ENCODE measurements around the gene ZBTB34. TPM values are rescaled to one million over a fixed set of nuclear protein-coding genes. Genes with fewer than 3 reads are reported as not detected.

Gene ZBTB34
- total RNA-seq, 1 experiment from 2014 or later: 15.8 TPM

- H3K4me2 ChIP-seq (ENCODE audit: insufficient read depth, insufficient read length, low read length): no peak overlapping the region
- no peaks in the 10 kb centered on the region for H4K20me1 ChIP-seq (ENCODE audit: control insufficient read depth, insufficient read depth, insufficient read length)
- WGBS (ENCODE audit: extremely low coverage, insufficient read length, low lambda C conversion rate): no CpG with 5 or more reads among the region's 5 CpGs
- Mint-ChIP-seq H3K27ac (no peak overlapping the region), H3K4me3 (no peak overlapping the region), H3K36me3 (ENCODE audit: insufficient read depth in 1 of 3, low read depth in 3 of 3) (peaks cover 52 to 66% (median 53%) of the 10 kb centered on the region in 3 experiments), H3K4me1 (no peaks in the 10 kb centered on the region), H3K27me3 (ENCODE audit: low read depth) (peaks cover 1% of the 10 kb centered on the region; the same call in 1 of the 2 replicates), H3K9me3 (peaks cover 28 to 38% of the 10 kb centered on the region in 2 experiments)
- no peak overlapping the region for H3K56ac ChIP-seq (ENCODE audit: insufficient read length, low read depth, low read length)
- no peak for TF ChIP-seq CTCF (conservative IDR thresholded peaks at IDR 0.05)
- no peak overlapping the region for H2AFZ ChIP-seq (ENCODE audit: low read length)
- no peak overlapping the region for H3K18ac ChIP-seq (ENCODE audit: insufficient read length, low read depth, low read length)
- H2BK5ac ChIP-seq (ENCODE audit: insufficient read length, low read length): no peak overlapping the region
- H3K79me1 ChIP-seq (ENCODE audit: insufficient read depth, low read depth, low read length, poor library complexity, severe bottlenecking): peaks cover 5% of the 10 kb centered on the region
- no peak overlapping the region for H3K23ac ChIP-seq (ENCODE audit: insufficient read length, low read depth, low read length)
- no peaks in the 10 kb centered on the region for H3K4me1 ChIP-seq (ENCODE audit: insufficient read depth, low read length)
- no peak overlapping the region for H2BK20ac ChIP-seq (ENCODE audit: low read depth, low read length, poor library complexity, severe bottlenecking)
- H3K27me3 ChIP-seq (ENCODE audit: insufficient read depth, low read length): no peaks in the 10 kb centered on the region
- peaks cover 17% of the 10 kb centered on the region for H3K9me3 ChIP-seq (ENCODE audit: control insufficient read depth, low read depth, low read length)
- H4K5ac ChIP-seq (ENCODE audit: insufficient read length, low read depth, low read length): no peak overlapping the region
- H3K79me2 ChIP-seq (ENCODE audit: insufficient read depth, low read length): peaks cover 5% of the 10 kb centered on the region; the same call in 1 of the 2 replicates
- no peak overlapping the region for H3K4ac ChIP-seq (ENCODE audit: low read depth, low read length)
- H2BK15ac ChIP-seq (ENCODE audit: low read depth, low read length): no peak overlapping the region
- no peak for DNase-seq
- H3K9ac ChIP-seq (ENCODE audit: extremely low read depth, insufficient read length, low read length): no peak overlapping the region
- H2BK120ac ChIP-seq (ENCODE audit: low read depth, low read length, poor library complexity, severe bottlenecking): no peak overlapping the region
- no peak overlapping the region for H4K91ac ChIP-seq (ENCODE audit: insufficient read length, low read depth, low read length)
- H4K8ac ChIP-seq (replicated peaks; ENCODE audit: insufficient read length, low read depth, low read length): no peak overlapping the region
- no peak overlapping the region for H2AK5ac ChIP-seq (ENCODE audit: insufficient read length, low read length)
- H3K27ac ChIP-seq (ENCODE audit: insufficient read length, low read depth, low read length): no peak overlapping the region
- H3K14ac ChIP-seq (ENCODE audit: insufficient read depth, low read length): no peak overlapping the region
- H3K23me2 ChIP-seq (ENCODE audit: insufficient read length, low read depth, low read length, poor library complexity, severe bottlenecking): no peaks in the 10 kb centered on the region
- H3T11ph ChIP-seq (ENCODE audit: low read length): no peak overlapping the region
- H2BK12ac ChIP-seq (ENCODE audit: insufficient read length, low read depth, low read length): no peak overlapping the region
These were observed 42.0 kb upstream of the ZBTB34 start for GRCh38 chr9:126818482-126818881.
